ENCODE data around the gene VWA5B2.

VWA5B2 gene

DNA sequence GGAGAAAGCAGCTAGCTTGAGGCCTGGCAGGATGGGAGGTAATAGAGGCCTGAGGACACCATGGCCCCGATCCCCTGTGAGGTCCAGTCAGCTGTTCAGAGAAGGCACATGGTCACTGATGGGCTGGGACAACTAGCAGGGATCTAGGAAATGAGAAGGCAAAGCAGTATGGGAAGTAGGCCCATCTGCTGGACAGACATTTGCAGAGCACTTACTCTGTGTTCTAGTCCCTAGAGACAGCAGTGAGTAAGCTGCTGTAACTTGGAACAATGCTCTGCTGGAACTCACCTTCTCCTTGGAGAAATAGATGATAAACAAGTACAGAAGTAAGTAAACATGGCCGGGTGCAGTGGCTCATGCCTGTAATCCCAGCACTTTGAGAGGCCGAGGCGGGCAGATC is 53.6 kb downstream of the VWA5B2 start:
- no peak for DNase-seq

DNA sequence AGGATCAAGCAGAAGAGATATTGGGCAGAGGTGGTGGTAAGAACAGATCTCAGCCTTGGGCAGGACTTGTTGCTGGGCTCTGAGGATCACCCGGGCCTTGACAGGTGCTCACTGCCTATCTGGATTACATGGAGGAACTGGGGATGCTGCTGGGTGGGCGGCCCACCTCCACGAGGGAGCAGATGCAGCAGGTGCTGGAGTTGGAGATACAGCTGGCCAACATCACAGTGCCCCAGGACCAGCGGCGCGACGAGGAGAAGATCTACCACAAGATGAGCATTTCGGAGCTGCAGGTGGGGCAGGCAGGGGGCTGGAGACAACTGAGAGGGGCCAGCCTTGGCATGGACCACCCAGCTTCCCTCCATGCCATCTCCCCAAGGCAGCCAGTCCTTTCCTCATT is 54.3 kb downstream of the VWA5B2 start:
- no peak for DNase-seq

DNA sequence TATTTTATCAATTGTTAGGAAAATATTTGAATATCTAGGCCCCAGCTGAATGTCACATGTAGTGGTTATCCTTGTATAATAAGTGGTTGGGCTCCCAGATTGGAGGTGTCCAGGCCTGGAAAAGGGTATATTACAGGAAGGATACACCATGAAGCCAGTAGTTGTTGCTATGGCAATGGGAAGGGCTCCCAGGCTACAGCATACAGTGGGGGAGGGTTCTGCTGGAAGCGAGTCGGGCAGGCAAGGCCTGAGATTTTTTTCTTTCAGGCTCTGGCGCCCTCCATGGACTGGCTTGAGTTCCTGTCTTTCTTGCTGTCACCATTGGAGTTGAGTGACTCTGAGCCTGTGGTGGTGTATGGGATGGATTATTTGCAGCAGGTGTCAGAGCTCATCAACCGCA is 55.3 kb downstream of the VWA5B2 start:
- DNase-seq: no peak

DNA sequence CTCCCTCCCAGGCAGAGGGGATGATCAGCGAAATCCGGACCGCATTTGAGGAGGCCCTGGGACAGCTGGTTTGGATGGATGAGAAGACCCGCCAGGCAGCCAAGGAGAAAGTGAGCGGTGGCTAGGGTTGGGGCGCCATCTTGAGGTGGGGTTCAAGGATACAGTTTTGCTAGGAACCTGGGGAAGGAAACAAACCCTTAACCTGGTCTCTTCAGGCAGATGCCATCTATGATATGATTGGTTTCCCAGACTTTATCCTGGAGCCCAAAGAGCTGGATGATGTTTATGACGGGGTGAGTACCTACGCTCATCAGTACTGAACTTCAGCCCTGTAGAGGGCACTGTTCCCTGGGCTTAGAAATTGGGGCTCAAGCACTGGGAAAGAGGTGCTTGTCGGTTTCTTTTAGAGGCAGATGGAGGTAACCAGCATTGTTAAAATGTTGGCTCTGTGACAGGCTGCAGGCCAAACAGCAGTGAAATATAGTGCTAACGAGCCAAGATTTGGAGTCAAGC is 60.1 kb downstream of the VWA5B2 start:
- DNase-seq: peak; percentile 53

DNA sequence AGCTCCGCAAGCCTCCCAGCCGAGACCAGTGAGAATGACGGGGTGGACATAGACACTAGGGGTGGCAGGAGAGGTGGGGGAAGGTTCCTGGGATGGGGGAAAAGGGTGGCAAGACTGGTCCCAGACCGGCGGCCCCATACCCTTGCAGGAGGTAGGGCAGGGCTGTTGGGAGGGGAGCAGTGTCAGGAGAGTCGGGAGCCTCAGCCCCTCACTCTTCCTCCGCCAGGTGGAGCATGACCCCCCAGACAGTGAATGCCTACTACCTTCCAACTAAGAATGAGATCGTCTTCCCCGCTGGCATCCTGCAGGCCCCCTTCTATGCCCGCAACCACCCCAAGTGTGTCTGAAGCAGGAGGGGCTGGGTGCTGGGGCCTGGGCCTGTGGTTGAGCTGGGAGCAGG is 60.9 kb downstream of the VWA5B2 start:
- DNase-seq: no peak

DNA sequence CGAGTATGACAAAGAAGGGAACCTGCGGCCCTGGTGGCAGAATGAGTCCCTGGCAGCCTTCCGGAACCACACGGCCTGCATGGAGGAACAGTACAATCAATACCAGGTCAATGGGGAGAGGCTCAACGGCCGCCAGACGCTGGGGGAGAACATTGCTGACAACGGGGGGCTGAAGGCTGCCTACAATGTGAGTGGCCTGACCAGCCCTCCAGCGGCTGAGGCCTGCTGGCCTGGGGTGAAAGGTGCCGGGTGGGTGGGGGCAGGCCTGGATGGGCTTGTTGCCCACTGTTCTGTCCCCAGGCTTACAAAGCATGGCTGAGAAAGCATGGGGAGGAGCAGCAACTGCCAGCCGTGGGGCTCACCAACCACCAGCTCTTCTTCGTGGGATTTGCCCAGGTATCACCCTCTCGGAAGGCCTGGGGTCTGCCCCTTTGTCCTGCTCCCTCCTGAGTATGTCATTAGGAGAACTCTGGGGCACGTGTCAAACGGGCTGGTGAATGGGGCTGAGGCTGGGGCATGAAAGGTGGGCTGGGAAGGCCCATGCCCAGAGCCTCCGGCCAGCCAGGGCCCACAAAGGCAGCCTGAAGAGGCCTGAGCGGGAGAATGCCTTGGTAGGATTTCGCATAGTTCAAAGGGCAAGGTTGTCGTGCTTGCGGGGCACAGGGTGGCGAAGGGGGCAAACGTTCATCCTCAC is 61.8 kb downstream of the VWA5B2 start:
- DNase-seq: no peak
